ENCODE measurements around the gene DCLK1.
A peak's percentile ranks its signal among the peaks of the same experiment; 100 is the strongest.
"Not testable (repeated sequence)": the region's sequence is repeated elsewhere in the genome, so short reads cannot be mapped to it uniquely, and the experiment has no call there.

The DCLK1 gene

DNA sequence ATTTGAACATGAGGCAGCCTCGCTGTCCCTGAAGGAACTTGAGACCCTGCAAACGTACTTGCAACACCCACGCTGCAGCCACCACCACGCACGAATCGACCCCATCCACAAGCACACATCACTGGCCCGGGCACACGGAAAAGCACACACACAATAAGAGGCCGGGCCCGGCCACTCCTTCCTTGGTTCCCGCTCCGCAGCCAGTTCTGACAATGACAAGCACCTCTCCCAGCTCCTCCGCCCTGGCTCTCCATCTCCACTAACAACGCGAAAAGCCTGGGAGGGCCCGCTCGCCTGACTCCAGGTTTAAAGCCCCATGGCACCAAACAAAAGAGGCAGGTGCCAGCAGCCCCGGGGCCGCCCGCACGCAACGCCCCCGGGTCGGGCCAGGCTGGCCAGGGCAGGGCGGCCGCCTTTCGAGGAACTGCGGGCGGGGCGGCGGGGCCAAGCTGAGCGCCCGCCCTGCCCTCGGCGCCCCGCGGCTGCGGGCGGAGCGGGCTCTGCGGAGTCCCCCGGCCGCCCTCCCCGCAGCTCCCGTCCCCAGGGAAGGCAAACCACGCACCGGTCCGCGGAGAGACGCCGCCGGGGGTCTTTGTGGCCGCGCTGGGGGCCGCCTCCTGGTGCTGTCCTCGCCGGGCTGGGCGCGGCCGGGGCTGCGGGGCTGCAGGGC is 495 bp downstream of the DCLK1 start:
- DNase-seq = no peak

DNA sequence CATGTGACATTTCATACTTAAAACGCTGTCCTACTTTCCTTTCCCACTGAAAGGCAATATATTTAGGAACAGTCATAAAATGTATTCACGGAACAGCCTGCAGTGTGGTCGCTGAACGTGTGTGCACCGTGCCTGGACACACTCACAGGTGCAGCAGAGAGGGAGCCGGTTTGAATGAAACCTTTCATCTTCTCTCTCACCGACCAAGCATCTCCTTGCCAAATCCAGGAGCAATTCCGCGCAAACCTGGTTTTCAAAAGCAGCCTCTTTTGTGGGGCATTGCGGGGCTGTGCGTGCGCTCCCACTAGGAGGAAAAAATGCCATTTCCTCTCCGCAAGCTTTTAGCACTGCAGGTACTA is 1.0 kb downstream of the DCLK1 start:
- no peak for DNase-seq

DNA sequence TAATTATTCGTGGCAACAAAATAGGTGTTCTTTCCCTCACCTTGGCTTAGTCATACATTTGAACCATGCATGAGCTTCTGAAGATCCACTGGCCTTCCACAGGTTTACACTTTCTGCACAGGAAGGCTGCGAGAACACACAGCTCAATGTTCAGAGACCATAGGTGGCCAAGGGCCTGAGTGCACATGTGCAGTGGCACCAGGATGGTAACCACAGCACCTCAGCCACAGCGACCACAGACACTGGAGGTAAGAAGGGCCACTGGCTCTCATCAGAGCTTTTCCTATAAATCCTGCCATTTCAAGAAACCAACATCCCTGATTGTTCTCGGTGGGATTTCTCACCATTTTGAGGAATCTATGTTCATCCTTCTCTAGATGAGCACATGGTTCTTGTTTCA is 1.6 kb downstream of the DCLK1 start:
- no peak for DNase-seq

DNA sequence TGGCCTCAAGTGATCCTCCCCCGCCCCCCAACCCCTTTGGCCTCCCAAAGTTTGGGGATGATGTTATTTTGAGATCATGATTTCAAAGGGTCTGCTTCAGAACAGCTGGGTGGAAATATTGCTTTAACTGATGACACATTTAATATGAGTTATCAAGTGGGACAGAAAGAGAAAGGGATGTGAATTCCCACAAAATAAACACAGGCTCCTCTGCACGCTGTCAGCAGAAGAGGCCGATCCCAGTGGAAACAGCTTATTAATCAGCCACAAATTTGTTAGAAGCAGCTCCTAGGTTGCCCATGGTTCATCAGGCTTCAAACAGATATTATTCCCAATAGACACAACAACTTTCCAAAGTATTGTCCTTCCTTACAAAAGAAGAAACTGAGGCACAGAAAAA is 4.7 kb downstream of the DCLK1 start:
- DNase-seq = no peak

DNA sequence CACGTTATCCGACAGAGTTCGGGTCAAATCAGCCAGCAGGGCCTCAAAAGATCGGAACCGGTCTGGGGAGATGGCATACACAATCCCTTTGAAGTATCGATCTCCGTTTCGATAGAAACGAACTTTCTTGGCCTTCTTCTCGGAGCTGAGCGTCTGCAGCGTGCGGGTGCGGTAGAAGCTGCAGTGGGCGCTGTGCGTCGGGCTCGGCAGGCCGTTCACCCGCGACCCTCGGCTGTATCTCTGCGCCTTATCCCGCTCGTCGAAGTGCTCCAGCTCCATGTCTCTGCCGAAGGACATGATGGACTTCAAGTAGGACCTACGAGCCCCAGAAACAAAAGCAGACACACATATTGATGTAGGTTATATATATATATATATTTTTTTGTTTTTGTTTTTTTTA is 5.3 kb downstream of the DCLK1 start:
- no peak for DNase-seq

DNA sequence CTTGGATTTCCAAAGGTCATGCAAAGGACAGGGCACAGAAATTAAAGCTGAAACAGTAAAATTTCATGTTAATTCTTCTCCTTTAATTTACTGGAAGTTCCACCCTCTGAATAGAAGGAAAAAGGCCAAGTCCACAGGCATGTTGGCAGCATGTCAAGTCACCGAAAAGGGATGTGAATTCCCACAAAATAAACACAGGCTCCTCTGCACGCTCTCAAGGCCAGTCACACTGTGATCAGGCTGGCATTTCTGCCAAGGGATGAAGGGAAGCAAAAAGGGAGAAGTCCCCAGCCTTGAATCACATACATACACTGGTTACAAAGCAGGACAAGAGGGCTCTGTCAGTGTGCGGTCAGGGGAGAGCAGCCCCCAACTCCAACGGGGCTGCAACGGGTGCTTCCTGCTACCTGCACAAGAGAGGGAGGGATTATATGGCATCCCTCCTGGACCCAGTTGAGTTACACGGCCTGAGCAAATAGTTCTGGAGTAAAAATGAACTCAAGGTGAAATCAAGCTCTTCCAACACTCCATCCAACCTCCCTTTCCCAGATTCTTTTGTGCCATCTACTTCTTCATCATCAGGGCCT is 6.9 kb downstream of the DCLK1 start:
- no peak for DNase-seq

DNA sequence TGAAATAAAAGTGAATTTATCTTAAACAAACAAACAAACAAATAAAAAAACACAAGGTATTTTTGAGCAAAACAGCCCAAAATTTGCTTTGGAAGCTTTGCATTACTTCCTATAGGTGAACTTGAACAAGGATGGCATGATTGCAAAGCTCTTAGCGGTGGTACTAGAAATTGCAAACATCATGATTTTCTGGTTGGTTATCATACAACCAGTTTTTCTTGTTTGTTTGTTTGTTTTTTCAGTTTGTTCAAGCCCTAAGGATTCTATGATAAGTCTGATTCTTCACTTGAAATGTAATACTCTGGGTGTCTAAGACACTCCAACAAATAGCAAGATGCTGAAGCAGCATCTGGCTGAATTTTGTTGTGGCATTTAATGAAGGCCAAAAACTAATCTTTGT is 15.9 kb downstream of the DCLK1 start:
- DNase-seq = no peak

DNA sequence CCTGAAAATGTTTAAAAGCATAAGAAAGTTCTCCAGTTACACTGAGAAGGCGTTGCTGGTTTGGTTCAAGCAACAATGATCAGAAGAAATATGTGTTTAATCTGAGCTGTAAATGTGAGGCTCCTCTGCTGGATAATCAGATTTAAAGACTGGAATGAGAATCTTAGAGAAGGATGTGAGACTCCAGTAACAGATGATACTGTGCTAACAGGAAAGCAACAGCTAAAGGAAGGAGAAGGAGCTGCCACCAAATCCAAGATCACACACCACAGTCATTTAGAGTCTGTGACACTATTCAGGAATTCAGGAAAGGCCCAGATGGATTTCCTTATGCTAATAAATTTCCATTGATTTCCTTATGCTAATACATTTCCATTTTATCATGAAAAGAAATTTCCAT is 16.9 kb downstream of the DCLK1 start:
- no peak for DNase-seq

DNA sequence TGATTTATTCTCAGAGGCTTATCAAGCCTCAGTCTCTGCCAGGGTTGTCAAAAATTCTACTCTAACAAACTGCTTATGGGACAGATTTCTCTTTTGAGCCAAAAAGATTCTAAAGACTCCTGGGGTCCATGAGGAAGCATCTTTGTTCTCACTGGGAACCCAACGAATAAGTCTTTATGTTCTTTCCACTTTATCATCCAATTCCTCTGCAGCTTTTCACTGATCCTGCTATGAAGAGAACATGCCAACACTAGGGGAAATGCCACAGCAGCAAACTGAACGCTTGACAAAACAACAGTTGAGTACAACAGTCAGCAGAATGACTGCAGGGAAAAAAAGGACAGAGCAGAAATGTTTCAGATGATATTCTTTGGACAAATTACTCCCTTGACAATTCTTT is 22.2 kb downstream of the DCLK1 start:
- DNase-seq = no peak

DNA sequence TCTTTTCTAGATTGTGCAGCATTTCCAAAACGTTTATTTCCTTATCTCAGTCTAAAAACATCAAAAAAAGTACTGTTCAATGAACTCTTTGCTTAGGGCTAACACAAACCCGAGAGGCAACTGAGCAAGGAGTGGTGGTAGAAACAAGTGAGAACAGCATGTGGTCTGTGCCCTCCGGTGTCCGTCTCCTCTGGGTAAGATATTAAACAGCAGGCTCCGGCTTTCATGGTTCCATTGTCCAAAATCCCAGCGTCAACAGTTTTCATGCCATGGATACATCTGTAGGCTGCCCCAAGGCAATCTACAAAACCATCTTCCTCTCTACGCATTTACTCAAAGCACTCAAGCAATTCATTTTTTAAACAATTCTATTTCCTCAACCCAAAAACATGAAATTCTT is 22.8 kb downstream of the DCLK1 start:
- no peak for DNase-seq

DNA sequence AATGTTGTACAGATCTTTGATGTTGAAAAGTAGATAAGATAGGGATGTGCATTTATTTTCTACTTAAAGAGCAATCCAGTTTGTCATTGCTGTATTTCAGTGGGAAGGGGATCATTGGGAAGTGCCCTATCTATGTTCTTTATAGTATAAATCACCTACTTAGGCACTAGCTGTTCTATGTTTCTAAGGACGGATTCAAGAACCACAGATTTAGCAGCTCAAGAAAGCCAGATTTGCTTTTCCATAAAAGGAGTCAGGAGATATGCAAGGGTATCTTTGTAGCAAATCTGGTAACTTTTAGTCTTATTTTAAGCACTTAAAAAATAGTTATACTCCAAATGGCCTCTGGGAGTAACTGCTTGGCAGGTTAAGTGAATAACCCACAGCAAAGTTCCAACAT is 23.7 kb downstream of the DCLK1 start:
- DNase-seq = no peak

DNA sequence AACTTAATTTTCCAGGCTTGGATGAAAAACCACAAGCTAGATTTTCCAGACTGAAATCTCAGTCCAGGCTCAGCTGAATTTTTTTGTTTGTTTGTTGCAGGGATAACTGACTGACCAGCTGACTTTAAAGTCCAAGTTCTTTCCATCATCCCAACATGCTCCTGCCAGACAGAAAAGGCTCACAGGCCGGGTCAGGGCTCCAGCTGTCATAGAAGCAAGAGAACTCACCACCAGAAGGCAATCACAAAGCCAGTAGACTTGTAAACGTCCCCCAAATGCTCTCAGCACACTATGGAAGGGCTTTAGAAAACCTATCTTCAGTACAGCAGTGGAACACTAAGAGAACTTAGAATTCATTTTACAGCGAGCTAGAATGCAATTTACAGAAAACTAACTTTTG is 25.5 kb downstream of the DCLK1 start:
- DNase-seq = no peak

DNA sequence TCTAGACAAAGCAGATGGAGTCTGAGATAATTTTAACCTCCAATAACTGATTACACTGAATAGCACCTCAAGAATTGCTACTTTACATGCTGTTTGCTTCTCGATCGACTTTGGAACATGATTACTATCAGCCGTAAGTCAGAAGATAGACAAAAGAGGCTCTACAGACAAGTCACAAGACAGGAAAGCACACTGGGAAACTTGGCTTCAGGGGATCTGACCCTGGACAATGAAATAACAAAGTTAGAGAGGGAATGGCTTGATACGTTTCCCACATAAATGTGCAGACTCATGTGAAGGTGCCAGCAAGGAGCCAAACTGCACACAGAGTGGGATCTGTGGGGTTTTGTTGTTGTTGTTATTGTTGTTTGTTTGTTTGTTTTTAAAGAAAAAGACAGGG is 28.5 kb downstream of the DCLK1 start:
- no peak for DNase-seq

DNA sequence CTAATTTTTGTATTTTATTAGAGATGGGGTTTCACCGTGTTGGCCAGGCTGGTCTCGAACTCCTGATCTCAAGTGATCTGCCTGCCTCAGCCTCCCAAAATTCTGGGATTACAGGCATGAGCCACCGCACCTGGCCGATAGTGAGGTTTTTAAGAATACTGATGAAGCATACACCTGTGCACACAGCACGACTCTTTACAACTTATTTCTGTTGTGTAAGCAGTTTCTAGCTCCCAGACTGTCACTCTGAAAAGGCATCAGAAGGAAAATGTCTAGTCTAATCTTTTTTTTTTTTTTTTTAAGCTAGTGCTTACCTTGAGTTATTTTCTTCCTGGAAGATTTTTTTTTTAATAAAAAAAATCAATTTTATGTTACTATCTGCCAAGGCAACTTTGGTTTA is 29.3 kb downstream of the DCLK1 start:
- not testable (repeated sequence) for DNase-seq

DNA sequence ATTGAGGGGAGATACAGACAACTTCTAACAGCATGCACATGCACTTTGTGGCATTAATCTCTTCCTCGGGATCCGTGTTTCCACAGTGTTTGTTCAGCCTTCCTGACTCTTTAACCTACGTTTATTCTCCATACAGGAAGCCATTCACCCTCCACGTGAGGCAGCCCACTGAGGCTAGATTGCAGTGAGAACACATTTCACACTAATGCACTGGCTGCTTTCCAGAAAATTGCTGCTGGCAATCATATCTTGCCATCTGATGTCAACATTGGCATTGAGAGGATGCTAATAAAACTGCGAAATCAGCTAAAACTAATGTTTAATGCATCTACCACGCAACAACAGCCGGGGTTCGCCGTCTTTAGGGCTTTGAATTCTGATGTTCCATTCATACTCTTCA is 30.0 kb downstream of the DCLK1 start:
- no peak for DNase-seq

DNA sequence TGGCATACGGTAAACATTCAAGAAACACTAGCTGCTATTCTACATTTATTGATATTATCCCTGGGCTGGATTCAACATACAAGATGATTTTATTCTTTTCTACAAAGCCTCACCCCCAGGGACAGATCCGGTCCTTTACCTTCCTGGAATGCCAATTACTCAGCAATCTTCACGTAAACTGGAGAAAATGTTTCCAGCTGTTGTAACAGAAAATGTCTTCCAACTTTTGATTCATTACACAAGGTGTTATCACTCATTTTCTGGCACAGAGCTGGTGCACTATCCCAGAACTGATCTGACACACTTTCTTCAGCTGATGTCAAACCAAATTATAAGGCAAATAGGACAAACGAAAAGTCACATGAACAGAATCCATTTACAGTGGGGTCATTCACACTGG is 33.1 kb downstream of the DCLK1 start:
- DNase-seq = no peak

DNA sequence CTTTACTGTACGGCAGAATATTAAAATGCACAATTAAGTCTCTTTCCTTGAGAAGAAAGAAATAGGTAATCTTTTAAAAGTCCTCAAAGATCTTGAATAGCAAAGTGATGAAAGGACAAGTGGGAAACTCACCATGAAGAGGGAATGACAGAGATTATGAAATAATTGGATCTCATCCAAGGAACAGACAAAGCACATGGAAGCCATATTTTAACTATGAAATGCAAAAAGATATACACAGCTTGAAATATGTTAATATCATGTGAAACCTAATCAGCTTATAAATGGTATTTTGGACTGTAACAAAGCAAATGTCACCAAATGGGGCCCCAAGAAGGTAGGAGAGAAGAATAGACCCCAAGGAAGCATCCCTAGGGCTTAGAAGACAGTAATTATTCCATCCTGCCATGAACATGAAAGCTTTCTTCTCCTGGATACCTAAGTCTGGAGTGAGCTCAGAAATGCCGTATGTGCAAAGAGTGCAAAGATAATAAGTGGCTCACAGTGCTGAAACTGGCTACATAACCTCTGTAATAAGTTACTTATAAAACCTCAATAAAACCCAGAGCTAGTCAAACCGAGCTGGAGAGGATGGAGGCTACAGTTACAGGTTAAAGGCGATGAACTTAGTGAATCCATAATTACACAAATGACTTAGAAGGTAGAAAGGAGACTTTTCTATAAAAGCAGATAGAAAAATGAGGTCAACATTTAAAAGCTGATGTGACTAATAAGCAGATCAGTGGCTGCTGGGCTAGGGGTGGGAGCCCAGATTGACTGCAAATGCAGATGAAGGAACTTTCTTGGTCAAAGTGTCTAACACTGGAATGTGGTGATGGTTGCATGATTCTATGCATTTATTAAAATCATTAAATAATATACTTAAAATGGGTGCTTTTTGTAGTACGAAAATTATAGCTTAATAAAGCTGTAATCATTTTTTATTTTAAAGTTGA is 34.4 kb downstream of the DCLK1 start:
- DNase-seq = no peak

DNA sequence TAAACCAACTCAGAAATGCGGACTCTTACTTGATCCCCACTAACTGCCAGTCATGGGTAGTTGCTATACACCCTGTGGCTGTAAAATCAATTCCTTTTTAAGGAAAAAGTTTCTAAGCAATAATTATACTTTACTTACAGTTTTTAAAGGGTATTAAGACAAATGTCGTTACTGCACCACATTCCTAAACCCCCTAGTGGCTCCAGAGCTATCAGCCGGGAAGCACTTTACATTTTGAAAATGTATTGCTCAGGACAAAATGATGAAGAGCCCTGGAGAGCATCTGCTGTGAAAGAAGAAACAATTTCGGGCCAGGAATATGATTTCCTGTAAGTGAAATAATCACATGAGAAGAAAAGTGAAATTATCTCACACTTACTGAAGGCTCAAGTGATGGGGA is 36.7 kb downstream of the DCLK1 start:
- no peak for DNase-seq

DNA sequence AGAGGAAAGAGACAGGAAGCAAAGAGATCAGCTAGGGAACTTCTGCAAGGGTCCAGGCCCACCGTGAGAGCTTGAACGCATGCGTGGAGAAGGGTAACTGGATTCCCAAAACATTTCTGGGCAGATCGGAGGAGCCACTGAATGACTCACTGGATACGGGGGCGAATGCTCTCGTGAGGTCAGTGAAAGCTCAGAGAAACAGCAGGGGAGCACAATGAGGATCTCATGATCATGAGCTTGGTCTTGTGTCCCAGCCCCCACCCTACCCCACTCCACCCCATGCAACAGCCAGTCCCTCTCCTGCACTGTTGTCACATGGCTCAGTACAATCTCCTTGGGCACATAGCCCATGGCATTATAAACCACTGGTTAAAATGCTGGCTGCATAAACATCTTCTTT is 40.6 kb downstream of the DCLK1 start:
- DNase-seq = peak; percentile 2

DNA sequence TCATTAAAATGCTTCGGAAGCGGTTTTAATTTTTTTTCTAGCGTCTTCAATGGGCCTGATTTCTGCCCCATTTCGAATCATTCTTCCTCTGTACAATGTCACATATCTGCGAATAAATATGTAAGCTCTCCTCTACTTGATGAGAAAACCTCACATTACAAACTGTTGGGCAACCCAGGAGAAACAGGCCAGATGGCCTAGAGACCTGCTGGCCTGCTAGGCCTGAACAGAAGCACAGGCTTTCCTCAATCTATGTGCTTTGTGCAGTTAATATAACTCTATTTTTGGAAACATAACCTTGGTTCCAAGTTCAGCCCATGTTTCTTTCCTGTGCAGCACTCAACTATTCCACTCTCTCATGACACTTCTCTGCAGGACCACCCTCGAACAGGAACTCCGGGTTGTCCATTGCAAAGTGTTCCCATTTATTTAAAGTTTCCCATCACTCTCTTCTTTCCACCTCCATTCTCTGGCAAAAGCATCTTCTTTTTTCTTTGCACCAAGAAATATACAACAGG is 42.0 kb downstream of the DCLK1 start:
- DNase-seq = no peak

DNA sequence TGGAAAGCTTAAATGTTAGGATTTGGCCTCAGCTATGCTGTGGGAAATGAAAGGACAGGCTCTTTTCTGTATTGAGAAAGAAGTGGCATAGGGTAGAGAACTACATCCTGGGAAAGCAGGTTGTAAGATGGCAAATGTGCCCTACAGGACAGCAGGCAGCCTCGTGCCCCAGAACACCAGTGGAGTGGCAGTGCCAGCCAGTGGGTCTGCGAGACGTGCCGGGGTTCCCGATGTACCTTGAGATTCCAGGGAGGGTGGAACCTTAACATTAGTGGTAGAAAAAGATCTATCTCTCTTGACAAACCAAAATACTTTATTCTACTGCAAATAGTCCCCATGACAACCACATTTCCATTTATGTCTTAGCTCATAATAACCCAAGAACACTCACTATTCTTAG is 42.7 kb downstream of the DCLK1 start:
- no peak for DNase-seq

DNA sequence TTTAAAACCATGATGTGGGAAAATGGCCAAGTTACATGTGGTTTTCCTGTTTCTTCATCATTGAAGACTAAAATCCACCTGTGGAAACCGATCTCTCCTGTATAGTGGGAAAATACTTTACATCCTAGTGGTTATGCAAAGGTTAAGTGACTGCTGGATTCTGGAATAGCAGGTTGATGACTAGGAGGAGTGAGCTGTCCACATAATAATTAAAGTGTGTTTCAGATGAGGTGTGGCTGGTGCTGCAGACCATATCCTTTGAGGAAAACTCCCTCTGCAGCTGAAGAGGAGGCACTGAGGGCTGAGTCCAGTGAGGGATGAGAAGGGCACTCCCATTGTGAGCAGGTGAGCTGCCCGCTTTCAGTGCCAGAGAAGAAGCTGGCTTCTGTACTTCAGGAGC is 43.2 kb downstream of the DCLK1 start:
- peak; percentile 12 for DNase-seq

DNA sequence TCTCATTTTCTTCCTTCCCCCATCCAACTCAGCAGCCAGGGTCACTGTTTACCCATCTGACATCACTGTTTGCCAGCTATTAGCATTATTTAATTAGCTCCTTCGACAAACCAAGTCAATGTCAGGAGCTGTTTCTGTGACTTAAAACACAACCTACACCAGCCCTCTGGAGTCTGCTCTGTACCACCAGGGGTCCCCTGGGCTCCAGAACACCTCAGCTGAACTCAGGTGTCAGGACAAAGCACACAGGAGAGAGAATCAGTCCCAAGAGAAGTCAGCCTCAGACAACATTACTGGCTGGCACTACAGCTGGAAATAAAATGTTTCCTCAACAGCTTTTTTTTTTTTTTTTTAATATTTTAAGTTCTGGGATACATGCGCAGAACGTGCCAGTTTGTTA is 45.1 kb downstream of the DCLK1 start:
- no peak for DNase-seq

DNA sequence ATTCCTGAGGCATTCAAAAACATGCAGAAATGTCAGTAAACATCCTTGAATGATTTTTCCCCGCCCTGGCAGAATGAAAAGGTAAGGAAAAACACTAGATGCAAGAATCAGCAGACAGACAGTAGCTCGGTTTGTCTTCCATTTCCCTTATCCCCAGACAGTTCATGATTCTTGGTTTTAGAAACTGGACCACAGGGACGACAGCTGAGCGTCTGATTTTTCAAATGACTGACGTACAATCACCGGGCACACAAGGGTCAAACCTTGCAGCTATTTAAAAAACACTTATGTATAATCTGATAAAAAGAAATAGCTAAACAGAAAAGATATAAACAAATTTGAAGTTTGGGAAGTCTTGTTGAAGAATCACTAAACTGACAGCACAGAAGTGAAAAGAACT is 47.1 kb downstream of the DCLK1 start:
- DNase-seq = no peak
